Measurements from ENCODE around the gene LRRC73.
"Not testable (repeated sequence)": the region's sequence is repeated elsewhere in the genome, so short reads cannot be mapped to it uniquely, and the experiment has no call there.

LRRC73 gene

GRCh38 chr6:43509984-43510826, at the start of gene LRRC73 (continued):
- peak; percentile 31; the same call in 1 of the 2 replicates for TF ChIP-seq MYNN (tag by site-specific recombination; IDR thresholded peaks at IDR 0.05; ENCODE audit: borderline replicate concordance)
- TF ChIP-seq SP7 (tag by site-specific recombination; IDR thresholded peaks at IDR 0.05): 0 out of 2 replicates have a peak, but pooled peaks have one; percentile 27
- peak; percentile 91 for TF ChIP-seq ZFHX2 (tag by site-specific recombination; conservative IDR thresholded peaks at IDR 0.05)
- 0 out of 2 replicates have a peak, but pooled peaks have one; percentile 8 for TF ChIP-seq ZNF335 (tag by site-specific recombination; conservative IDR thresholded peaks at IDR 0.05)

DNA sequence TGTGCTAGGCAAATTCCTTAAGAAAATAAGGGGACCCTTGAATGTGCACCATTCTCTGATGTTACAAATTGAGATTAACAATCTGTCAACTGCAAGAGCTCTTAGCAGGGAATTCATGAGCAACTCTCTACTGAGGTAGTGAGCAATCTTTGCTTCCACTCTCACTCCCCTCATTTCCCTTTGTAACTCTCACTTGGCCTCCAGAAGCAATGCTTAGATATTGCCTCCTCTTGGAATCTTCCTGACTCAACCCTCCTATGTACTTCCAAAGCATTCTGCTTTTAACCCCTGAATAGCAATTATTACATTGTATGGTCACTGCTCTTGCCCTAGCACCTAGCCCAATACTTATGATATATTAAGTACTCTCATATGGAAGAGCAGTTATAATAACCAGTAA, 49.2 kb upstream of the LRRC73 start:
- no peaks in the 10 kb centered on the region for H3K9me3 ChIP-seq (ENCODE audit: control insufficient read depth, insufficient read depth, low read depth, low read length)
- CTCF ChIA-PET: interaction anchor here (0.5 to 1.0 kb wide), 2 partner anchors 49 to 211 kb away, joined by 3 read pairs; partner anchors contain the start of gene VEGFA
- peaks cover 85 to 96% of the 10 kb centered on the region in 2 experiments for H3K36me3 ChIP-seq (ENCODE audit: control insufficient read depth in 2 of 2, insufficient read depth in 1 of 2, low read length in 2 of 2)
- H3K4me1 ChIP-seq (ENCODE audit: control insufficient read depth, insufficient read depth, low read length): no peaks in the 10 kb centered on the region
- H3K27ac ChIP-seq (ENCODE audit: extremely low read depth, low read depth, low read length): no peak overlapping the region
- POLR2A ChIA-PET: interaction anchor here (1.0 kb wide), 1 partner anchor 11 kb away, joined by 3 read pairs; no protein-coding TSS in a partner anchor
- no peak overlapping the region for H3K4me3 ChIP-seq (ENCODE audit: low read depth, low read length)
- TF ChIP-seq, protein P1, sequence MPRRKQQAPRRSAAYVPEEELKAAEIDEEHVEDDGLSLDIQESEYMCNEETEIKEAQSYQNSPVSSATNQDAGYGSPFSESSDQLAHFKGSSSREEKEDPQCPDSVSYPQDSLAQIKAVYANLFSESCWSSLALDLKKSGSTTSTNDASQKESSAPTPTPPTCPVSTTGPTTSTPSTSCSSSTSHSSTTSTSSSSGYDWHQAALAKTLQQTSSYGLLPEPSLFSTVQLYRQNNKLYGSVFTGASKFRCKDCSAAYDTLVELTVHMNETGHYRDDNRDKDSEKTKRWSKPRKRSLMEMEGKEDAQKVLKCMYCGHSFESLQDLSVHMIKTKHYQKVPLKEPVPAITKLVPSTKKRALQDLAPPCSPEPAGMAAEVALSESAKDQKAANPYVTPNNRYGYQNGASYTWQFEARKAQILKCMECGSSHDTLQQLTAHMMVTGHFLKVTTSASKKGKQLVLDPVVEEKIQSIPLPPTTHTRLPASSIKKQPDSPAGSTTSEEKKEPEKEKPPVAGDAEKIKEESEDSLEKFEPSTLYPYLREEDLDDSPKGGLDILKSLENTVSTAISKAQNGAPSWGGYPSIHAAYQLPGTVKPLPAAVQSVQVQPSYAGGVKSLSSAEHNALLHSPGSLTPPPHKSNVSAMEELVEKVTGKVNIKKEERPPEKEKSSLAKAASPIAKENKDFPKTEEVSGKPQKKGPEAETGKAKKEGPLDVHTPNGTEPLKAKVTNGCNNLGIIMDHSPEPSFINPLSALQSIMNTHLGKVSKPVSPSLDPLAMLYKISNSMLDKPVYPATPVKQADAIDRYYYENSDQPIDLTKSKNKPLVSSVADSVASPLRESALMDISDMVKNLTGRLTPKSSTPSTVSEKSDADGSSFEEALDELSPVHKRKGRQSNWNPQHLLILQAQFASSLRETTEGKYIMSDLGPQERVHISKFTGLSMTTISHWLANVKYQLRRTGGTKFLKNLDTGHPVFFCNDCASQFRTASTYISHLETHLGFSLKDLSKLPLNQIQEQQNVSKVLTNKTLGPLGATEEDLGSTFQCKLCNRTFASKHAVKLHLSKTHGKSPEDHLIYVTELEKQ (tag by site-specific recombination; IDR thresholded peaks at IDR 0.05; ENCODE audit: borderline replicate concordance): no peak
- peak; percentile 94 for TF ChIP-seq PRDM1 (tag by site-specific recombination; IDR thresholded peaks at IDR 0.05)

DNA sequence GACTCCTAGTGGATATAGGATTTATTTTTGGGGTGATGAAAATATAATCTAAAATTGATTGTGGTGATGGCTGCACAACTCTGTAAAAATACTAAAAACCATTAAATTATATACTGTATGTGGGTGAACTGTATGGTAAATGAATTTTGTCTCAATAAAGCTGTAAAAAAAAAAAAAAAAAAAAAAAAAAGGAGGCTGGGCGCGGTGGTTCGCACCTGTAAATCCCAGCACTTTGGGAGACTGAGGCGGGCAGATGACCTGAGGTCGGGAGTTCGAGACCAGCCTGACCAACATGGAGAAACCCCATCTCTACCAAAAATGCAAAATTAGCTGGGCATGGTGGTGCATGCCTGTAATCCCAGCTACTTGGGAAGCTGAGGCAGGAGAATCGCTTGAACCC, 47.5 kb upstream of the LRRC73 start:
- not testable (repeated sequence) for H3K4me1 ChIP-seq (ENCODE audit: control insufficient read depth, insufficient read depth, low read length); H3K9me3 ChIP-seq (ENCODE audit: control insufficient read depth, insufficient read depth, low read depth, low read length); H3K27ac ChIP-seq (ENCODE audit: extremely low read depth, low read depth, low read length); H3K4me3 ChIP-seq (ENCODE audit: low read depth, low read length)
- CTCF ChIA-PET: interaction anchor here (1.1 kb wide), 1 partner anchor 15 kb away, joined by 3 read pairs; no protein-coding TSS in a partner anchor
- POLR2A ChIA-PET: interaction anchor here (0.7 kb wide), 1 partner anchor 35 kb away, joined by 8 read pairs; no protein-coding TSS in a partner anchor
- peaks cover 83 to 94% of the 10 kb centered on the region in 2 experiments for H3K36me3 ChIP-seq (ENCODE audit: control insufficient read depth in 2 of 2, insufficient read depth in 1 of 2, low read length in 2 of 2)

DNA sequence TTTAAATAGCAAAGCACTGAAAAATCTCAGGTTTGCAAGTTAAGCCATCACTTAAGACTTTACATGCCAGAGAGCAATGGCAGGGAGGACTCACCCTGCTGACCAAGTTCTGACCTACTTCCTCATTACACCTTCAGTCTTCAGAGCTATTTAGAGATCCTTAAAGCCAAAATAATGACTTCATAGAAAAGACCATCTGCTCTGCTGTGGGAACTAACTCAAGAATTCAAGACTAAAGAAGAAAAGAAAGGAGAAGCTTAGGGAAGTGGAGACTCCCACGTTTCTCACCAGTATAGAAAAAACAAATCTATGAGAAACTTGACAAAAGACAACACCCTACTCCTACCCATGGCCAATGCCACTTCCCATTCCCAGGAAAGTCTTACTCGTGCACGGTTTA, 37.1 kb upstream of the LRRC73 start:
- peaks cover 91 to 97% of the 10 kb centered on the region in 2 experiments for H3K36me3 ChIP-seq (ENCODE audit: control insufficient read depth in 2 of 2, insufficient read depth in 1 of 2, low read length in 2 of 2)
- POLR2A ChIA-PET: interaction anchor here (1.2 to 1.5 kb wide), 2 partner anchors 28 to 29 kb away, joined by 3 read pairs; partner anchors contain the start of genes POLH and XPO5

GRCh38 chr6:43544461-43544860, 34.3 kb upstream of the LRRC73 start:
- CTCF ChIA-PET: interaction anchor here (1.0 to 1.4 kb wide), 2 partner anchors 20 to 64 kb away, joined by 3 to 4 read pairs; no protein-coding TSS in a partner anchor
- Histone ChIP-seq H3K4me1 (ENCODE audit: control insufficient read depth, insufficient read depth, low read length) (no peaks in the 10 kb centered on the region), H3K9me3 (ENCODE audit: control insufficient read depth, insufficient read depth, low read depth, low read length) (no peaks in the 10 kb centered on the region), H3K27ac (ENCODE audit: extremely low read depth, low read depth, low read length) (no peak overlapping the region), H3K4me3 (ENCODE audit: low read depth, low read length) (no peak overlapping the region), H3K36me3 (ENCODE audit: control insufficient read depth in 2 of 2, insufficient read depth in 1 of 2, low read length in 2 of 2) (peaks cover 89% of the 10 kb centered on the region in 2 experiments)
- POLR2A ChIA-PET: interaction anchor here (0.7 to 1.2 kb wide), 2 partner anchors 13 to 31 kb away, joined by 3 read pairs; partner anchors contain the start of genes POLH and XPO5
- TF ChIP-seq ZNF580 (tag by site-specific recombination; IDR thresholded peaks at IDR 0.05): no peak
- TF ChIP-seq CTCF (tag by site-specific recombination; IDR thresholded peaks at IDR 0.05): no peak

More for the DNA sequence above, 37.1 kb upstream of the LRRC73 start:
- Histone ChIP-seq H3K4me1 (ENCODE audit: control insufficient read depth, insufficient read depth, low read length) (no peaks in the 10 kb centered on the region), H3K9me3 (ENCODE audit: control insufficient read depth, insufficient read depth, low read depth, low read length) (no peaks in the 10 kb centered on the region), H3K4me3 (ENCODE audit: low read depth, low read length) (no peak overlapping the region), H3K27ac (ENCODE audit: extremely low read depth, low read depth, low read length) (no peak overlapping the region)
- no peak for TF ChIP-seq ZSCAN23 (tag by site-specific recombination; IDR thresholded peaks at IDR 0.05)
- TF ChIP-seq ZNF394 (tag by site-specific recombination; IDR thresholded peaks at IDR 0.05; ENCODE audit: borderline replicate concordance): peak; percentile 41; the same call in 1 of the 2 replicates
- CTCF ChIA-PET: interaction anchor here (1.0 to 1.8 kb wide), 2 partner anchors 40 to 61 kb away, joined by 3 to 6 read pairs; no protein-coding TSS in a partner anchor

Data from HEK293 (cell line).